GM21360 (cell line): ENCODE data around the gene GYG2.
"Not testable (repeated sequence)": the region's sequence is repeated elsewhere in the genome, so short reads cannot be mapped to it uniquely, and the experiment has no call there.

Experiments
- ATAC-seq: cut with Tn5 transposase; IDR thresholded peaks from one replicate; pipeline ENCODE4 v1.9.1; 2021; ENCODE audit warnings: mild to moderate bottlenecking, moderate library complexity; ENCODE audit not compliant: unreplicated experiment

GYG2 gene

GRCh38 chrX:2867206-2867605 is 38.5 kb downstream of the GYG2 start:
- no peak for ATAC-seq

GRCh38 chrX:2870650-2871049 is 41.9 kb downstream of the GYG2 start:
- no peak for ATAC-seq

GRCh38 chrX:2871831-2872230 is 43.1 kb downstream of the GYG2 start:
- no peak for ATAC-seq

GRCh38 chrX:2872671-2873277 is 44.0 kb downstream of the GYG2 start:
- ATAC-seq = no peak

GRCh38 chrX:2874222-2875135 is 45.7 kb downstream of the GYG2 start:
- no peak for ATAC-seq

- ATAC-seq = no peak
Measured at GRCh38 chrX:2875136-2875481, 46.4 kb downstream of the GYG2 start.

GRCh38 chrX:2875798-2876399 is 47.2 kb downstream of the GYG2 start:
- ATAC-seq = no peak

GRCh38 chrX:2878563-2878962 is 49.8 kb downstream of the GYG2 start:
- ATAC-seq = no peak

GRCh38 chrX:2879670-2880069 is 50.9 kb downstream of the GYG2 start:
- no peak for ATAC-seq

- no peak for ATAC-seq
Measured at GRCh38 chrX:2883770-2884169, 55.0 kb downstream of the GYG2 start.

- ATAC-seq = no peak
Measured at GRCh38 chrX:2888309-2888708, 59.6 kb downstream of the GYG2 start.

- ATAC-seq = no peak
Measured at GRCh38 chrX:2889045-2889605, 60.4 kb downstream of the GYG2 start.

GRCh38 chrX:2889706-2890490 is 61.2 kb downstream of the GYG2 start:
- ATAC-seq = not testable (repeated sequence)

GRCh38 chrX:2890536-2891460 is 62.1 kb downstream of the GYG2 start:
- ATAC-seq = not testable (repeated sequence)

- ATAC-seq = no peak
Measured at GRCh38 chrX:2892816-2893215, 64.1 kb downstream of the GYG2 start.

- ATAC-seq = no peak
Measured at GRCh38 chrX:2894885-2895292, 66.2 kb downstream of the GYG2 start.

GRCh38 chrX:2897311-2897689 is 68.6 kb downstream of the GYG2 start:
- ATAC-seq = no peak

GRCh38 chrX:2897690-2898623 is 69.2 kb downstream of the GYG2 start:
- ATAC-seq = peak; percentile 44
